UCSD-AML1 (cell line): ENCODE results near the gene JAK3.
"Not testable (repeated sequence)": the region's sequence is repeated elsewhere in the genome, so short reads cannot be mapped to it uniquely, and the experiment has no call there.

Source experiments
- DNase-seq: peaks from one replicate; lab custom pipeline; 2025; ENCODE audit not compliant: unreplicated experiment; lab: John Stamatoyannopoulos, UW

JAK3 gene

GRCh38 chr19:17778968-17779929 is 68.5 kb downstream of the JAK3 start:
- peak; percentile 79 for DNase-seq

- peak; percentile 69 for DNase-seq
These were observed 69.4 kb downstream of the JAK3 start for GRCh38 chr19:17778251-17778967.

- not testable (repeated sequence) for DNase-seq
These were observed 69.9 kb downstream of the JAK3 start for GRCh38 chr19:17777840-17778239.

GRCh38 chr19:17775991-17776803 is 71.6 kb downstream of the JAK3 start:
- no peak for DNase-seq

- DNase-seq, result peak; percentile 59
These were observed 72.4 kb downstream of the JAK3 start for GRCh38 chr19:17775245-17775927.
